GM15510 (cell line): Measurements from ENCODE around the gene AKAP13.

Source experiments
- POLR2A ChIP-seq: IDR thresholded peaks from 3 replicates; pipeline ENCODE4 v1.6.1; 2011; ENCODE audit warnings: borderline replicate concordance; ENCODE audit not compliant: insufficient read length; ENCODE audit errors: extremely low read depth

AKAP13 gene

DNA sequence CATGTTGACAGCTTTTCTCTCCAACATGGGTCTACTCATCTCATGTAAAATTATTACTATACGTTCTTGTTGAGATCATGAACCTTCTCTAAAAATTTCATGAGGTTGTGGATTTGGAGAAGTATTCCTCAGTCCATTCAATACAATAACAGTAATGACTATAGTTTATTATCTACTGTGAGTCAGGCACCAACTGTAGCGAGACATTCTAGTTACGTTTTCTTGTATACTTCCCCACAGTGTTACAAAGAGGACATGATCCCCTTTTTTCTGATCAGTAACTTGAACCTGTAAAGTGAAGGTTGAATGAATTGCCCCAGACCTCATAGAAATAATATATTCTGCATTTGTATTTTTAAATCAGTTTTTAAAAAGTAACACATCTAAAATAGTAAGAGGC lies 76.4 kb downstream of the AKAP13 start:
- no peak for TF ChIP-seq POLR2A

DNA sequence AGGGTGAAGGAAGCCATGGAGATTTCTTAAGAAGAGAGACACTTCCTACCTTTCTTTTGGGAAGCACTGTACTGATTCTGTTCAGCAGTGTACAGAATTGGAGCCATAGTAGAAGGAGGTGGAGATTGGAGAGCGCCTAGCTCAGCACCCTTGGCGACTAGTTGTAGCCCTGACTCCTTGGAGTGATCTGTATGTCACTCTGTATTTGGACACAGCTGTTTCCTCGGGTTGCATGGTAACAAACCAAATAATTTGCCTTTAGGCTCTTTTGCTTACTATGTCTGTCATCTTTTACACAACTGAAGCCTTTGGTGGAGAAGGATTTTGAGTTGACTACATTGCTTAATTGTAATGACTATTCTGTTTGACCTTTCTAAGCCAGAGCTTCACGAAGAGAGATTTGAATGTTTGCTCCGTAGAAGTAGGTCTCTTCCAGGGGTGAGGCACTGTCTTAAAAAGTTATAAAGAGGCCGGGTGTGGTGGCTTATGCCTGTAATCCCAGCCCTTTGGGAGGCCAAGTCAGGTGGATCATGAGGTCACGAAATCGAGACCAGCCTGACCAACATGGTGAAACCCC lies 77.1 kb downstream of the AKAP13 start:
- TF ChIP-seq POLR2A, result no peak

DNA sequence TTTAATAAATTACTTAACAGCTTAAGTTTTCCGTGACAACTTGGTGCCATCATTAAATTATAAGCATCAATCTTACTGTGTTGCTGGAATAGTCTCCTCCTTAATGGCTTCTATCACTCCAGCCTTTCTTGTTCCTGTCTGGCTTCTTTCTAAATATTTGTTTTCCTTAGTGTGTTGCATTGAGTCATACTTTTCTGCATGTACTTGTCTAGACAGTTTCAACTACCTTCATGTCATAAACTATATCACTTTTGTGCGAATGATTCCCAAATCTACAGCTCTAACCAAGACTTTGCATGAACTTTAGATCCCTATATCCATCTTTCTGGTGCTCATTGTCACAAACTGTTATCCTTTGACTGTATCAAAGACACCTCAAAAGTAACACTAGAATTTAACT lies 78.4 kb downstream of the AKAP13 start:
- no peak for TF ChIP-seq POLR2A

DNA sequence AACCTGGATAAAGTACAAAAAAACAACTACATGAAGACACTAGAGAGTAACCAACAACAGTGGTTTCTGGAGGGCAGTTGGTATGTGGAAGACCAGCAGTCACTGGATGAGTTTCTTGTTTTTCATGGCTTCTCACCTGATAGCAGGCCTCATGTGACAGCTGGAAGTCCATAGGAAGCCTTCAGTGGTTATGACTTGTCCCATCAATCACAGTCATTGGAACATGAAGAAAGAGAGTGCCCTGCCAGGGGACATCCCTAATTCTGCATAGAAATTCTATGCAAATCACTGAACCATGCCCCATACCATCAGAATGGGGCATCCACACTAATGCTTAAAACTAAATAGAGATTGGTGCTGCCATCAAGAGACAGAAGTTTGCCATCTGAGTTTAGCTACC lies 81.6 kb downstream of the AKAP13 start:
- no peak for TF ChIP-seq POLR2A

DNA sequence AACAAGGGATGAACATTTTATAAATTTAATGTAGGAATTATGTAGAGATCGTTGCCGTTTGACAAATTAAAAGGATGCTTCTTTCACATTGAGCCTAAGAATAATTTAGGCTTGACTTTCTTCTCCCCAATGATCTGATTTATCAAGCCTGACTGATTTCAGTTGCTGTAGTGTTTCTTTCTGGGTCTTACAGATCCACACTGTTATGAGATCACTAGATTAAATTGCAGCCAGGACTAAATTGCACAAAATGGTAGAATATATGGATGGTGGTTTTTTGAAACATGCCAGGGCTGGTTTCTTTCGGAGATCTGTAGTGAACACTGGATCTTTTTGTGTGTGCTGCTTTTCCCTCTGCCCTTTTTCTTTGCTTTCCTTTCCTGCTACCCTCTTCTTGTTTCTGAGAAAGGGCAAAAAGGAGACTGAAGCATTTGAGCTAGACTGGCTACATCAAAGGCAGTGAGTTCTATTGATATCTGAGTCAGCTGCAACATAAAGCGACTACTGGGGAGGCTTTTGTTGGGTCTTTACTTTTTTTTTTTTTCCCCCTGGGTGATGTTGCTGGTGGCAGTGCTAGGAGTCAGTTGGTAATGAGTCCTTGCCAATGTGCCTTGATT lies 83.0 kb downstream of the AKAP13 start:
- no peak for TF ChIP-seq POLR2A

DNA sequence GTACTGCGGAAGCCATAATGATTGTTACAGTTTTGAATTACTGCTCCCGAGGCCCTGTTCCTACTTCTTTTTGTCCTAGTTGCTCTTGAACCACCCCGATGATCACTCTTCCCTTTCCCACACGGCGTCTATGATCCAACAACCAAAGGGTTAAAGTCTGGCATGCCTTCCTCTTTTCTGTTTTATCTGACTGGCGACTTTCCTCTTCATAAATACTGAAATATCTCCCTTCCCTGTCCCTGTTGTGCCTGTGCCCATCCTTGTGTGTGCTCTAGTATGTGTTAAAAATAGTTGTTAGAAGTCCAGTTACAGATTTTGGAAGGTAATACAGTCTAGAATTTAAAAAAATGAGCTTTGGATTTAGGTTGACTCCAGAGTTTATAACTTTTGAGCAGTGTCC lies 83.6 kb downstream of the AKAP13 start:
- no peak for TF ChIP-seq POLR2A

DNA sequence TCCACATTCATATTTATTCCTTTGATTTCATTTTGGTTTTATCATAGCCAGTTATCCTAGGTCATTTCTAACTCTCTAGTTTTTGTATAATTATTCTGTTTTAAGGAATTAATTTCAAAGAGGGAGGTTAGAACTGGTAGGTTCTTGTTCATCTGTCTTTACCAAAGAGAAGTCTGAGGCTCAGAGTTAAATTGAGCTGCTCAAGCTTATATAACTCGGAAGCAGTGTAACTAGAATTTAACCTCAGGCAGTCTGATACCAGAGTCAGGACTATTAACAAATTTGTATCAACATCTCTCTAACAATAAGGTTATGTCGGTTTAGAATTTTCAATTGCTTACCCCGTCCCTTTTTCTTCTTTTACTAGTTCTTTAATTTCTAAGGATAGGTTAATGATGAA lies 84.1 kb downstream of the AKAP13 start:
- TF ChIP-seq POLR2A, result no peak

DNA sequence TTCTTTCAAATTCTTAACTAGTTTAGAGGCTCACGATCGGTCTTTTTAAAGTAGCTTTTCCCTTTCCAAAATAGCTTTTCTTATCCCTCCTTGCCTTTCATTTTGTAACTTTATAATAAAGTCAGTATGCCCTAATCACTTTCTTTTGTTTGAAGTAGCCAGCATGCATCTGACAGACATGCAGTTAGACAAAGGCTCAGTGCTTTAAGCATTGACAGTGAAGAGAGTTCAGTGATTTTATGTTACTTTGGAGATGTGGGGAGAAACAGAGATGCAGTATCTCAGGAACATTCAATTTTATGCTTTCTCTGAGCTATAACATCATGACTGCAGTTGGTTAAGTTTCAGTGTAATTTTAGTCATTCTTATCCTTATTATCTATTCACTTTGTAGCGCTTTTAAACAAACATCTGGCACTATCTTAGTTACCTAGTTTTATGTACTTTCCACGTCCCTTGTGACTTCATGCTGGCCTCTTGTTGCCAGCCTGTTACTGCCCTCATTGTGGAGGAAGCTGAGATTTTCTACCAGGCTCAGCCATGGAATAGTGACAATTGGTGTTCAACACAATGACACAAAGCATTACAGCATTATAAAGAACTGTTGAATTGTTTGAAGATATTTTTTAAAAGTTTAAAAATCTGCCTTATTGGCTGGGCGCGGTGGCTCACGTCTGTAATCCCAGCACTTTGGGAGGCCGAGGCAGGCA lies 90.3 kb downstream of the AKAP13 start:
- TF ChIP-seq POLR2A, result no peak

DNA sequence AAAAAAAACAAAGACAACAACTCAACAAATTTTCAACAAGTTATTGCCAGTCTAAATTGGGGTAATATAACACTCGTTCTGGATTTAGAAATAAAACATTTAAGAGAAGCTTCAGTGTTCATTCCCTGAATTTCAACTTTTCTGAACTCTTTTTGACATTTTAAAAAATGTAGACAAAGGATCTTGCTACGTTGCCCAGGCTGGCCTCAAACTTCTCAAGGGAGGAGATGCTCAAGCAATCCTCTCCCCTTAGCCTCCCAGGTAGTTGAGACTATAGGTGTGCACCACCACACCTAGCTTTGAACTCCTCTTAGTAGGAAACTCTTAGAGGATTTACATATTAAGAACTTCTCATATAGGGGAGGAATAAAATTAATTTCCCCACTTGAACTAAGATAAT lies 91.9 kb downstream of the AKAP13 start:
- no peak for TF ChIP-seq POLR2A

DNA sequence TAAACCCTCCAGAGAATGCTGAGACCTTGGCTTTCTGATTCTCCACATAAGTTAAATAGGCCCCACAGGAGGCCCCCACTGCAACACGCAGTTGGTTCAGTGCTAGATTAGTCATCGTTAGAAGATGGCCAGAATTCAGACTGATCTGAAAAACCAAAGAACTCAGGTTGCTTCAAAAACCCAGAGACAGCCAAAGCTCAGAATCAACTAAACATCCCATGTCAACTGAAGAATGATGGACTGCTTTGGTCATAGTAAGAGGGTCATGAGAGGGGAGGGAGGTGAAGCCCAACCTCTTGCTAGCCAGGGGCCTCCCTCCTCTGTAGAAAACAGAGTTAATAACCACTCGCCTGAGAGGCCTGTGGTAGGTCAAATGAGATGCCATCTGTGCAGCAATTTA lies 93.1 kb downstream of the AKAP13 start:
- no peak for TF ChIP-seq POLR2A

DNA sequence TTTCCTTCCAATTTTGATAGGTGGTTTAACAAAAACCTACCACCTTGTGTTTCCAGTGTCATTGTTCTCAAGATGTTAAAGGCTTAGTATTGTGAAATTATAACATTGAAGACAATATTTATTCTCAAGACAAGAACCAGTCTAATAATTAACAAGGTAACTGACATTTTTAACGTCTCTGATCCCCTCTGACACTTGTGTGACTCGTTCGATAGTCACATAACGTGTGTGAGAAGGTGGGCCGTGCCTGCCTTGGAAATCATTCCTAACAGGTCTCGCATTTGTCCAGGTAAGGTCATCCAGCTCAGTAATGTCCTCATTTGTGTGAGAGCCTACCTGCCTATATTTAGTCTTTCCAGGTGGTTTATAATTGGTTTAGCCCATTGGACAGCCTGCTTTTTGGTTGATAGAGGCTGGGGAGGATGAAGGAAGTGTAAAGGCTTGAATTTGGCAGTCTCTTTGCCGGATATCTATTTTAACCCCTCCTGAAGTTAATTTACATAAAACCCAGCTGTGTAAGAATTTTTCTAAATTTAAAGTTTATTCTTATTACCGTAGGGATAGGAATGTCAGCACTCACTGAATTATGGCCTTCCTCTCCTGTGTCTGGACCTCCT lies 94.4 kb downstream of the AKAP13 start:
- no peak for TF ChIP-seq POLR2A

DNA sequence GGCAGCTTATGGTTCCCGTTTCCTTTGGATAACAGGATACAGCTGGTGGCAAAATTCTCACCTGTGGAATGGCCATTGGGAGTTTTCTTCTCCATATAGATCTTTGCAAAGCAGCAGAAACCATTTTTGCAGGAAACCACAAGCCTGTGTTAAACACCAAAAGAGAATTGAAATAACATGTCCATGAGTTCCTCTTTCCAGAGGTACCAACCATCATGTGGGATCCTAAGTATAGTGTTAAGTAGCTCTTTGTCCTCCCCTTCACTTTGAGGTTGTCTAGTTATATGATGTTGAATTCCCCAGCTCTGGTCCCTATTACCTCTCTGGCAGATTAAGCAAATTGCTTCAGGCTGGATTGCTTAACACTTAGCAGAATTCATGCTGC lies 94.9 kb downstream of the AKAP13 start:
- no peak for TF ChIP-seq POLR2A

DNA sequence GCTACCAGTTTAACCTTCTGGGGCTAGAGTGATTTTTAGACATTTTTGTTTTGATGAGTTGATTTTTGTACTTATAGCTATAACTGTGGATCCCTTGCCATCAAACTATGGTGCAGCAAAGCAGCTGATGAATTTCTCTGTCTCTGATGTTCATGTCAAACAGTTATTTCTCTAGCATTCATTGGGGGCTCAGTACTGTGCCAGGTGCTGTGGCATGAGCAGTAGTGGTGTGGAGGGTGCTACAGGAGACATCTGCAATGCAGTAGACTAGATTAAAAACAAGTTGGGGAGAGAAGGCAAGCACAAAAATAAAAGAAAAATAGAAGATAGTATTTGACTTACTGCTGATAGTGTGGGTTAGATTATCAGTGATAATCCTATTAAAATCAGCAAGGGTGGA lies 95.3 kb downstream of the AKAP13 start:
- no peak for TF ChIP-seq POLR2A

DNA sequence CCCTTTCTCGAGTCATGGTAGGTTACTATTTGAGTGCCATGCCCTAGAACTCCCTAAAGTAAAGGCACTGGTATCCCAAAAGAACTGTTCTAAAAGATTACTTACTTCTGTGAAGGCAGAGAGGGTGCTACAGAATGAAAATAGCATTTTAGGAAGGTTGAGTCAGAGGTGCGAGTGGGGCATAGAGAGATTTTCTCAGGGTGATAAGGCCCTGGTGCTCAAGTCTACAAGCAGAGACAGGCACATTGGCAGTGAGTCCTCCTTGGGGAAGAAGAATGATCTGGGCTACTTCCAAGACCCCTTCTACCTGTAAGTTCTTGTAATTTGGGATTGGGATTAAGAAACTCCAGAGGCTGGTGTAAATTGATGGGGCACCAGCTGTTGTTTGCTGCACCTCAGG lies 96.7 kb downstream of the AKAP13 start:
- no peak for TF ChIP-seq POLR2A

DNA sequence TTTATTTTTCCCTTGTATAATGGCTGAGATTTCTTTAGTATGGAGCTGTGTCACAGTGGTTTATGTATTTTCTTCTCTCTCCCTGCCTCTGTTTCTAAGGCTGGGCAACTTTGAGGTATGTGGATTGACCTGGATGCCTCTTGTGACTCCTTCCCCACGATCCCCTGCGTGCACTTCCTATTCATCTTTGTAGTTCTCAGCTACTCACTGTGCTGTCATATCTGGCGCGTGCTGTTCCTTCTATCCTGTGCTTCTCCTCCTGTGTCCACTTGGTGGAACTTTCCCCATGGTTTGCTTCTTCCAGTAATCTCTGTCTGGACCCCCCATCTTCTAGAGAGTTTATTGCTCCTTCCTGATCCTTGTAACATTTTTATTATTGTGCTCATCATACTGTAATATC lies 97.3 kb downstream of the AKAP13 start:
- no peak for TF ChIP-seq POLR2A

DNA sequence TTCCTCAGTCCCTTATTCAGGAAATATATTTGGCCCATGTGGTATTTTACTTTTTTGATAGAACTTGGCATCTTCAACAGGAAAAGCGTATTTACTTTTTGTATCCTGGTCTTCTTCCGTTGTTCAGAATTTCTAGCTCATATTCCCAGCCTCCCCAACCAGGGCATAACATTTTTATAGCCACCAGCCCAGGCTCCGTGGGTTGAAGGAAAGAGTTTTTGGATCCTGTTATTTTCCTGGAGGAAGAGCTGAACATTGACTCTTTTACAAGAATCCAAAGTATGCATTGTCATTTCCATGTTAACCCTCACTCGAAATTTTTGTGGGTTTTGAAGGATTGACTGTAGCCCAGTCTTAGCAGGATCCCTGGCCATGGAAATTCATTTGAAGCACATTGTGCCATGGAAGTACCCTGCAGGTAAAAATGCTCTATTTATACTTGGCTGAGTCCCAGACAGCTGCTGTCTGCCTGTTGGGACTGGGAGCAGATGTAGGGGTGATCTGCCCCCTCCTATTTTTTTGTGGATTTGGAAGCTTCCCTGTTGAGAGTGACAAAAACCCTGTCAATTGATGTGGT lies 98.8 kb downstream of the AKAP13 start:
- no peak for TF ChIP-seq POLR2A

DNA sequence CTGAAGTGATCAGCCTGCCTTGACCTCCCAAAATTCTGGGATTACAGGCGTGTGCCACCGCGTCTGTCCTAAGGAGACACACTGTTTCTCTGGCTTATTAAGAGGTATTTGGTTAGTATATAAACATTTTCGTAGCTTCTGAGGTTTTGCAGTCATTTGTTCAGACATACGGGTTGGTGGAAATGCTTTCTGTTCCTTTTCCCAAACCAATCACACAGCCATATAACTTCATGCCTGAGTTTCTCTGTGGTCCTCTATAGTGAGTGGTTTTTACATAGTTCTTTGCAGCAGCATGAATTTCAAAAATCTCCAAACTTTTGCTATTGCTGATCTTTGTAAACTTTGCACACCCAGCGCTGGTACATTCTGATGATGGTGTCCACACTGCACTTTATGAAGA lies 100.5 kb downstream of the AKAP13 start:
- no peak for TF ChIP-seq POLR2A

DNA sequence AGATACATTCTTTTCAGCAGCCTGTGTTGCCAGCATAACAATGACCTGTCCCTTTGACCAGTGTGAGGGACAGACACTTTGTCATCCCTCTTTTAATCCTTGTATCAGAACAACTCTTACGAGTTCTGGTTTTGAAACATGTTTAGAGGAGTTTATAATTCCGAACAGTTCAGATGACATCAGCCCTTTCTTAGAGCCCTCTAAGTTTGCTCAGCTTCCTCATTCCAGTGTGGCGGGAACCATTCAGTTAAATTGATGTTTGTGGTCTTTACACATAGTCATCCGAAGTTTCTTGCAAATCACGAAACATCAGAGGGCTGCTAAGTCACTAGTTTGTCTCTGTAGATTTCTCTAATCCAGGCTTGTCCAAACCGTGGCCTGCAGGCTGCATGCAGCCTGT lies 102.5 kb downstream of the AKAP13 start:
- TF ChIP-seq POLR2A, result no peak
